Loucy (cell line): ENCODE measurements around the gene KRT82.

Experiments used
- H2AFZ ChIP-seq: fragments of 200-600 bp; sonication (generic); 2 replicates; pipeline ENCODE4 v1.6.0; 2016; ENCODE audit warnings: antibody characterized with exemption, mild to moderate bottlenecking, low read length, moderate library complexity
- H3F3A ChIP-seq: fragments of 200-600 bp; 2 replicates; pipeline ENCODE4 v1.6.0; 2016; ENCODE audit warnings: antibody characterized with exemption, low read depth, mild to moderate bottlenecking
- H3K27me3 ChIP-seq: fragments of 200-600 bp; sonication (generic); 2 replicates; pipeline ENCODE4 v1.6.1; 2014; ENCODE audit warnings: low read length, mild to moderate bottlenecking; ENCODE audit not compliant: insufficient read depth, poor library complexity, severe bottlenecking
- H3K36me3 ChIP-seq: fragments of 200-600 bp; sonication (generic); 2 replicates; pipeline ENCODE4 v1.6.1; 2016; ENCODE audit warnings: low read length; ENCODE audit not compliant: insufficient read depth
- H3K4me1 ChIP-seq: fragments of 200-600 bp; sonication (generic); 2 replicates; pipeline ENCODE4 v1.5.1; 2014; ENCODE audit warnings: low read length, mild to moderate bottlenecking; ENCODE audit not compliant: insufficient read depth, poor library complexity, severe bottlenecking
- H3K4me2 ChIP-seq: fragments of 200-600 bp; sonication (generic); 2 replicates; pipeline ENCODE4 v1.6.0; 2014; ENCODE audit warnings: antibody characterized with exemption, low read length, low read depth, mild to moderate bottlenecking; ENCODE audit not compliant: poor library complexity, severe bottlenecking
- H3K4me3 ChIP-seq: fragments of 200-600 bp; sonication (generic); 2 replicates; pipeline ENCODE4 v1.5.1; 2014; ENCODE audit warnings: low read length, mild to moderate bottlenecking, mixed read lengths; ENCODE audit not compliant: poor library complexity, severe bottlenecking
- H3K79me2 ChIP-seq: fragments of 200-600 bp; sonication (generic); 2 replicates; pipeline ENCODE4 v1.6.1; 2014; ENCODE audit warnings: low read length; ENCODE audit not compliant: insufficient read depth
- H3K9ac ChIP-seq: fragments of 200-600 bp; sonication (generic); 2 replicates; pipeline ENCODE4 v1.6.0; 2014; ENCODE audit warnings: mild to moderate bottlenecking, low read depth, low read length, moderate library complexity; ENCODE audit not compliant: poor library complexity, severe bottlenecking
- H3K9me2 ChIP-seq: fragments of 200-600 bp; sonication (generic); replicated peaks from 2 replicates; pipeline ENCODE4 v1.6.1; 2016; ENCODE audit warnings: low read depth, low read length, mixed read lengths
- H3K9me3 ChIP-seq: fragments of 200-600 bp; sonication (generic); 2 replicates; pipeline ENCODE4 v1.6.1; 2014; ENCODE audit warnings: mild to moderate bottlenecking, antibody characterized with exemption, low read length, low read depth; ENCODE audit not compliant: insufficient read depth
- H4K20me1 ChIP-seq: fragments of 200-600 bp; sonication (generic); 2 replicates; pipeline ENCODE4 v1.6.0; 2014; ENCODE audit warnings: antibody characterized with exemption, low read length, mild to moderate bottlenecking; ENCODE audit not compliant: insufficient read depth, poor library complexity, severe bottlenecking
- CTCF ChIP-seq: fragments of 200-600 bp; sonication (generic); conservative IDR thresholded peaks from 2 replicates; pipeline ENCODE4 v1.5.1; 2014; ENCODE audit warnings: mild to moderate bottlenecking, antibody characterized with exemption, low read length
- EZH2phosphoT487 ChIP-seq: fragments of 200-600 bp; IDR thresholded peaks from 2 replicates; pipeline ENCODE4 v1.6.1; 2018; ENCODE audit warnings: antibody characterized with exemption, mild to moderate bottlenecking, moderate library complexity, borderline replicate concordance

KRT82 gene

GRCh38 chr12:52427083-52427482 is 20.9 kb upstream of the KRT82 start:
- TF ChIP-seq CTCF (no peak), EZH2phosphoT487 (no peak)
- no peaks in the 10 kb centered on the region for H3K4me1 ChIP-seq
- H3K9me3 ChIP-seq = no peaks in the 10 kb centered on the region
- no peaks in the 10 kb centered on the region for H3K79me2 ChIP-seq
- no peak overlapping the region for H3K9ac ChIP-seq
- peaks cover 8% of the 10 kb centered on the region for H3K27me3 ChIP-seq
- no peaks in the 10 kb centered on the region for H4K20me1 ChIP-seq
- H3F3A ChIP-seq = no peaks in the 10 kb centered on the region
- no peaks in the 10 kb centered on the region for H3K36me3 ChIP-seq
- H3K4me2 ChIP-seq = no peak overlapping the region
- H3K4me3 ChIP-seq = no peak overlapping the region
- H2AFZ ChIP-seq = no peak overlapping the region
- no peaks in the 10 kb centered on the region for H3K9me2 ChIP-seq

DNA sequence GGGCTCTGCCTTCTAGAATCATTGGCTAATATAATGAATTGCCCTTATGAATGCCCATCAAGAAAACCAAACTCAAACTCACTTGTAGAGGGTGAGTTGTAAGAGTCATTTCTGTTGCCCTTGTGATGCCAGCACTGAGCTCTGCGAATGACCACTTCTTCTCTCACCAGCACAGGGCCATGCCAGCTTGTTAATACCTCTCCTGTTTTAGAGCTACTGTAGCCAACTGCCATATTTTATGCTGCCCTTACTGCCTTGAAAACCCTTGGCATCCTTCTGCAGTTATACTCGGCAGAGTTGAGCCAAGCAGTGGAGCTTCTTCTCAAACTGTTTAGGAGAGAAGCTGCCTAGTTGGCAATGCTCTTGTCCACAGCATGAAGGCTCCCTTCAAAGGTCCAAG is 19.9 kb upstream of the KRT82 start:
- Histone ChIP-seq H3K9me2 (no peaks in the 10 kb centered on the region), H3K9me3 (no peaks in the 10 kb centered on the region), H3K4me1 (no peaks in the 10 kb centered on the region), H3K27me3 (peaks cover 8% of the 10 kb centered on the region), H3K4me3 (no peak overlapping the region), H3K79me2 (no peaks in the 10 kb centered on the region), H4K20me1 (no peaks in the 10 kb centered on the region), H3F3A (no peaks in the 10 kb centered on the region), H3K9ac (no peak overlapping the region), H3K4me2 (no peak overlapping the region), H2AFZ (no peak overlapping the region), H3K36me3 (no peaks in the 10 kb centered on the region)
- TF ChIP-seq CTCF = no peak
- TF ChIP-seq EZH2phosphoT487 = no peak

GRCh38 chr12:52425466-52425865 is 19.3 kb upstream of the KRT82 start:
- Histone ChIP-seq H3K9me2 (no peaks in the 10 kb centered on the region), H3K36me3 (no peaks in the 10 kb centered on the region), H3K27me3 (peaks cover 8% of the 10 kb centered on the region), H4K20me1 (no peaks in the 10 kb centered on the region), H3K9me3 (no peaks in the 10 kb centered on the region), H2AFZ (no peak overlapping the region), H3K79me2 (no peaks in the 10 kb centered on the region), H3K4me1 (no peaks in the 10 kb centered on the region), H3F3A (no peaks in the 10 kb centered on the region), H3K4me3 (no peak overlapping the region), H3K4me2 (no peak overlapping the region), H3K9ac (no peak overlapping the region)
- TF ChIP-seq CTCF (no peak), EZH2phosphoT487 (no peak)
